ENCODE measurements around the gene RYR2.

The RYR2 gene

GRCh38 chr1:237568955-237569354, 527.0 kb downstream of the RYR2 start:
- no peak for TF ChIP-seq CTCF (IDR thresholded peaks at IDR 0.05; ENCODE audit: borderline replicate concordance, control extremely low read depth, extremely low read depth, insufficient read depth, missing control alignments)
- no peak for DNase-seq (ENCODE audit: low spot score)
- in situ Hi-C loops (cut with MboI; ENCODE audit: low sequenced_read_pairs, unreplicated experiment): no loop called here

- in situ Hi-C loops (cut with MboI; ENCODE audit: low sequenced_read_pairs, unreplicated experiment): no loop called here
These were observed 528.5 kb downstream of the RYR2 start for GRCh38 chr1:237570530-237570929.

GRCh38 chr1:237574536-237574935, 532.6 kb downstream of the RYR2 start:
- DNase-seq (ENCODE audit: low spot score): no peak
- TF ChIP-seq CTCF (IDR thresholded peaks at IDR 0.05; ENCODE audit: borderline replicate concordance, control extremely low read depth, extremely low read depth, insufficient read depth, missing control alignments): no peak
- in situ Hi-C loops (cut with MboI; ENCODE audit: low sequenced_read_pairs, unreplicated experiment): no loop called here

More at GRCh38 chr1:237570530-237570929, 528.5 kb downstream of the RYR2 start:
- no peak for TF ChIP-seq CTCF (IDR thresholded peaks at IDR 0.05; ENCODE audit: borderline replicate concordance, control extremely low read depth, extremely low read depth, insufficient read depth, missing control alignments)
- DNase-seq (ENCODE audit: low spot score): no peak

DNA sequence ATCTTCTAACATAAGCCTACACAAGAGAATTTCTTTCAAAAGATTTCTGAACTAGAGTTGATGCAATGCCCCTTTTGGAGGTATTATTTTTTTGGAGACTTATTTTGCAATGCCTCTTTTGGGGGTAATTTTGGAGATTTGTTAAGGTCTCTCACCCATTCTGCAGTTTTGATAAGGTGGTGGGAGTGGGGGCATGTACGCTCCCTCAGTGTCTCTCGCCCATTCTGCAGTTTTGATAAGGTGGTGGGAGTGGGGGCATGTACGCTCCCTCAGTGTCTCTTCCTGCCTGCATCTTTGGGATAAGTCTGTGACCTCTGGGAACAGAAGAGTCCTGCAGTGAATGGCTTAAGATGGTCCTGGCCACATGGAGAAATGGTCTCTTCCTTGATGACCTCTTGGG, 536.6 kb downstream of the RYR2 start:
- DNase-seq (ENCODE audit: low spot score): no peak
- in situ Hi-C loops (cut with MboI; ENCODE audit: low sequenced_read_pairs, unreplicated experiment): no loop called here
- no peak for TF ChIP-seq CTCF (IDR thresholded peaks at IDR 0.05; ENCODE audit: borderline replicate concordance, control extremely low read depth, extremely low read depth, insufficient read depth, missing control alignments)

- no peak for TF ChIP-seq CTCF (IDR thresholded peaks at IDR 0.05; ENCODE audit: borderline replicate concordance, control extremely low read depth, extremely low read depth, insufficient read depth, missing control alignments)
- DNase-seq (ENCODE audit: low spot score): no peak
- in situ Hi-C loops (cut with MboI; ENCODE audit: low sequenced_read_pairs, unreplicated experiment): no loop called here
These were observed 538.7 kb downstream of the RYR2 start for GRCh38 chr1:237580726-237581125.

- in situ Hi-C loops (cut with MboI; ENCODE audit: low sequenced_read_pairs, unreplicated experiment): no loop called here
- no peak for DNase-seq (ENCODE audit: low spot score)
- no peak for TF ChIP-seq CTCF (IDR thresholded peaks at IDR 0.05; ENCODE audit: borderline replicate concordance, control extremely low read depth, extremely low read depth, insufficient read depth, missing control alignments)
These were observed 541.3 kb downstream of the RYR2 start for GRCh38 chr1:237583270-237583669.

DNA sequence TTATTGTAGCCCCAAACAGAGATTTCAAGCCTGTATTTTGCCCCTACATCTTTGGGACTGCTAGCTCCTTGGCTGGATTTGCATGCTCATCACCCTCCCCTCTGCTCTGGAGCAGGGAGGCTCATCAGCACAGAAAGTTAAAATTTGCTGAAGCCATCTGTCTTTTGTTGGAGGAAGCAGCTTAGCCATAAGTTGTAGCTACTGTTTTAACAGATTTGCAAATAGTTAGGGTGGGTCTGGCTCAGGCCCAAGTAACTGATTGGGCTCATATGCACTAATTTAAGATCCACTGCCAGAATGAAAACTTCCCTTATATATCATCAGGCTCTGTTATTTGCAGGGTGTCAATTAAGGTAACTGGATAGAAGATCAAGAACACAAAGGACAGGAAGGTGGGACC, 541.8 kb downstream of the RYR2 start:
- no peak for TF ChIP-seq CTCF (IDR thresholded peaks at IDR 0.05; ENCODE audit: borderline replicate concordance, control extremely low read depth, extremely low read depth, insufficient read depth, missing control alignments)
- in situ Hi-C loops (cut with MboI; ENCODE audit: low sequenced_read_pairs, unreplicated experiment): no loop called here
- no peak for DNase-seq (ENCODE audit: low spot score)
